HepG2 (cell line): ENCODE results near the gene RAD52. TPM values are rescaled to one million over a fixed set of nuclear protein-coding genes. Genes with fewer than 3 reads are reported as not detected.

Experiments used
- ATAC-seq: fragments of 200-7000 bp; cut with Tn5 transposase; 3 replicates; pipeline ENCODE4 v1.9.1; 2020; ENCODE audit warnings: mild to moderate bottlenecking, moderate library complexity
- BruUV-seq: library from RNA; stranded (reverse); fragments of 400-500 nt; replicated peaks from 2 replicates; lab custom pipeline; 2021; lab: Mats Ljungman, UMichigan
- CTCF ChIA-PET: fragments of 300-600 bp; formaldehyde crosslinking; extraction: SDS; loops from one replicate; lab custom pipeline; 2021; ENCODE audit warnings: low total read pairs, inconsistent platforms, low intra/inter-chr PET ratio; lab: Yijun Ruan, JAX
- POLR2A ChIA-PET: fragments of 350-600 bp; sonication (Branson Sonifier 250); formaldehyde crosslinking; loops from one replicate; lab custom pipeline; 2020; ENCODE audit warnings: antibody characterized with exemption, inconsistent platforms; lab: Yijun Ruan, JAX
- DNase-seq: peaks from one replicate; pipeline ENCODE4 v3.0.0-alpha.2; 2015; ENCODE audit warnings: low spot score
- FAIRE-seq: peaks from 3 replicates; lab custom pipeline; 2011; peaks lifted over from hg19 to GRCh38; lab: Jason Lieb, UNC
- H2AFZ ChIP-seq: one replicate; pipeline ENCODE4 v1.6.1; 2011; ENCODE audit warnings: low read length, inconsistent platforms
- H3K27ac ChIP-seq: fragments of 300-600 bp; 3 replicates; pipeline ENCODE4 v1.8.0; 2011; ENCODE audit warnings: mixed run types, mild to moderate bottlenecking, mixed read lengths, low read length, inconsistent platforms; ENCODE audit not compliant: insufficient read depth; ENCODE audit errors: extremely low read length
- H3K27me3 ChIP-seq, 2 experiments: fragments of 200-600 bp in 1 of 2; 2 replicates in 1 of 2; 3 replicates in 1 of 2; pipeline versions ENCODE4 v1.6.0 to v1.8.0; 2011; ENCODE audit warnings: low read length in 2 of 2, mild to moderate bottlenecking in 2 of 2, moderate library complexity in 2 of 2, inconsistent platforms in 1 of 2; ENCODE audit not compliant: insufficient read depth in 2 of 2, control insufficient read depth in 1 of 2
- H3K36me3 ChIP-seq, 2 experiments: fragments of 200-600 bp in 1 of 2; replicated peaks in 1 of 2; 2 replicates in 1 of 2; 3 replicates in 1 of 2; pipeline versions ENCODE4 v1.5.1 to v1.8.0; 2011; ENCODE audit warnings: low read length in 2 of 2, inconsistent platforms in 1 of 2; ENCODE audit not compliant: insufficient read depth in 2 of 2, control insufficient read depth in 1 of 2
- H3K4me1 ChIP-seq: 2 replicates; pipeline ENCODE4 v1.5.1; 2012; ENCODE audit warnings: low read length, inconsistent platforms; ENCODE audit not compliant: insufficient read depth
- H3K4me2 ChIP-seq: 2 replicates; pipeline ENCODE4 v1.6.0; 2011; ENCODE audit warnings: low read depth, low read length, inconsistent platforms
- H3K4me3 ChIP-seq, 3 experiments: fragments of 200-600 bp in 1 of 3; sonication (generic), shearing (Covaris generic) in 1 of 3; replicated peaks in 1 of 3; 2 replicates each; pipeline ENCODE4 v1.5.1; 2011 to 2016; ENCODE audit warnings: low read length in 3 of 3, inconsistent platforms in 2 of 3, low read depth in 2 of 3, mild to moderate bottlenecking in 2 of 3, control low read depth in 1 of 3, mixed read lengths in 1 of 3; ENCODE audit not compliant: insufficient read depth in 1 of 3
- H3K79me2 ChIP-seq: one replicate; pipeline ENCODE4 v1.6.1; 2011; ENCODE audit warnings: low read length, inconsistent platforms; ENCODE audit not compliant: insufficient read depth
- H3K9ac ChIP-seq: 2 replicates; pipeline ENCODE4 v1.6.0; 2011; ENCODE audit warnings: mild to moderate bottlenecking, low read depth, low read length, inconsistent platforms; ENCODE audit not compliant: insufficient read depth
- H3K9me3 ChIP-seq: 2 replicates; pipeline ENCODE4 v1.5.1; 2012; ENCODE audit warnings: mild to moderate bottlenecking, low read length
- H4K20me1 ChIP-seq: 2 replicates; pipeline ENCODE4 v1.6.0; 2011; ENCODE audit warnings: inconsistent platforms, mild to moderate bottlenecking, low read length, moderate library complexity; ENCODE audit not compliant: insufficient read depth
- whole genome bisulfite sequencing: methylation state at CpG from one replicate; pipeline ENCODE4 v1.1.6; 2017; ENCODE audit warnings: low lambda C conversion rate; 5-methylcytosine and 5-hydroxymethylcytosine counted together
- in situ Hi-C: cut with HindIII; loops from 2 replicates; pipeline ENCODE4 v1.10.0; 2017; ENCODE audit warnings: low pct_unique_long_range_greater_than_20kb; ENCODE audit not compliant: extremely low pct_ligation_motif_present
- intact Hi-C: fragments of 100-400 bp; cut with micrococcal nuclease; formaldehyde crosslinking; loops from one replicate; pipeline ENCODE4 v1.10.0; 2022; ENCODE audit not compliant: unreplicated experiment
- polyA plus RNA-seq, 8 experiments: library from polyadenylated mRNA; depleted of rRNA in 3 of 8; stranded (reverse) in 7 of 8; unstranded in 1 of 8; fragments of >200 nt; fragmentation: Illumina TruSeq in 4 of 8; extraction: Trizol in 4 of 8; gene quantifications; 2 replicates each; pipeline versions ENCODE4 v1.2.1 to v1.2.3, GENCODE V29; 2011 to 2016; ENCODE audit warnings: low read depth in 4 of 8, missing spikeins in 1 of 8, mixed read lengths in 1 of 8; ENCODE audit not compliant: insufficient read depth in 1 of 8
- total RNA-seq, 5 experiments: library from RNA; depleted of rRNA; stranded (reverse); fragments of >200 nt; fragmentation: Illumina TruSeq; extraction: Trizol; gene quantifications; 2 replicates each; pipeline ENCODE4 v1.2.3, GENCODE V29; 2016; ENCODE audit warnings: low read depth in 1 of 5
- TF ChIP-seq, protein P1 (sequence below): sonication (generic); formaldehyde crosslinking; IDR thresholded peaks from 2 replicates; pipeline ENCODE4 v1.4.0; 2020; ENCODE audit warnings: missing genetic modification reagents, borderline replicate concordance
- TF ChIP-seq, protein P2 (sequence below): sonication (generic); formaldehyde crosslinking; IDR thresholded peaks from 2 replicates; pipeline ENCODE4 v1.4.0; 2020; ENCODE audit warnings: missing genetic modification reagents
- TF ChIP-seq, protein P3 (sequence below): sonication (generic); formaldehyde crosslinking; conservative IDR thresholded peaks from 2 replicates; pipeline ENCODE4 v1.8.1; 2023; ENCODE audit warnings: missing genetic modification reagents
- TF ChIP-seq, protein P4 (sequence below): IDR thresholded peaks from 2 replicates; pipeline ENCODE4 v1.6.1; 2016

Gene RAD52
- total and polyA plus RNA-seq, 2 of the 13 experiments (the other 11 are each of a cell fraction or from before 2014, with no cell fraction given), result 14.3 to 19.9 TPM

DNA sequence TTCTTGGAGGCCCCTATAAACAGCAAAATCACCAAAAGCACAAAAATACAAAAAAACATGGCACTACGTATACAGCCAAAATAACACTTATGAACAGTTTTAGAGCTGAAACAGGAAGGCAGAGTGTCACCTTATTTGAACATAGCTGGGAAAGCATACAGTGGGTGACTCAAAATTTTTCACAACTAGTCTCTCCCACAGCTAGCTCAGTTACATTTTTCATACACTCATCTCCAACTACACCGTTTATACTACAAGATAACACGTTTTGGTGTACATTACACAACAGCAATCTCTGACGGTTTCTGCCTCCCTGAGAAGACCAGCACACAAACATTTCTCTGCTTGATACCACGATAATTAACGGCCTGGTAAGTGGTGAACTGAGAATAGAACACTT is 2.9 kb downstream of the RAD52 start:
- Histone ChIP-seq H2AFZ (no peak overlapping the region), H3K4me2 (peak overlapping the region; percentile 29; the same call in 1 of the 2 replicates), H4K20me1 (no peaks in the 10 kb centered on the region), H3K4me1 (peaks cover 48% of the 10 kb centered on the region), H3K27me3 (no peaks in the 10 kb centered on the region; a peak in 1 of 5 replicates), H3K9me3 (no peaks in the 10 kb centered on the region), H3K36me3 (peaks cover 0 to 7% of the 10 kb centered on the region in 2 experiments; a peak in 2 of 5 replicates), H3K79me2 (peaks cover 46% of the 10 kb centered on the region), H3K9ac (no peak overlapping the region), H3K4me3 (no peak overlapping the region), H3K27ac (peak overlapping the region; percentile 49)
- TF ChIP-seq, protein P1, sequence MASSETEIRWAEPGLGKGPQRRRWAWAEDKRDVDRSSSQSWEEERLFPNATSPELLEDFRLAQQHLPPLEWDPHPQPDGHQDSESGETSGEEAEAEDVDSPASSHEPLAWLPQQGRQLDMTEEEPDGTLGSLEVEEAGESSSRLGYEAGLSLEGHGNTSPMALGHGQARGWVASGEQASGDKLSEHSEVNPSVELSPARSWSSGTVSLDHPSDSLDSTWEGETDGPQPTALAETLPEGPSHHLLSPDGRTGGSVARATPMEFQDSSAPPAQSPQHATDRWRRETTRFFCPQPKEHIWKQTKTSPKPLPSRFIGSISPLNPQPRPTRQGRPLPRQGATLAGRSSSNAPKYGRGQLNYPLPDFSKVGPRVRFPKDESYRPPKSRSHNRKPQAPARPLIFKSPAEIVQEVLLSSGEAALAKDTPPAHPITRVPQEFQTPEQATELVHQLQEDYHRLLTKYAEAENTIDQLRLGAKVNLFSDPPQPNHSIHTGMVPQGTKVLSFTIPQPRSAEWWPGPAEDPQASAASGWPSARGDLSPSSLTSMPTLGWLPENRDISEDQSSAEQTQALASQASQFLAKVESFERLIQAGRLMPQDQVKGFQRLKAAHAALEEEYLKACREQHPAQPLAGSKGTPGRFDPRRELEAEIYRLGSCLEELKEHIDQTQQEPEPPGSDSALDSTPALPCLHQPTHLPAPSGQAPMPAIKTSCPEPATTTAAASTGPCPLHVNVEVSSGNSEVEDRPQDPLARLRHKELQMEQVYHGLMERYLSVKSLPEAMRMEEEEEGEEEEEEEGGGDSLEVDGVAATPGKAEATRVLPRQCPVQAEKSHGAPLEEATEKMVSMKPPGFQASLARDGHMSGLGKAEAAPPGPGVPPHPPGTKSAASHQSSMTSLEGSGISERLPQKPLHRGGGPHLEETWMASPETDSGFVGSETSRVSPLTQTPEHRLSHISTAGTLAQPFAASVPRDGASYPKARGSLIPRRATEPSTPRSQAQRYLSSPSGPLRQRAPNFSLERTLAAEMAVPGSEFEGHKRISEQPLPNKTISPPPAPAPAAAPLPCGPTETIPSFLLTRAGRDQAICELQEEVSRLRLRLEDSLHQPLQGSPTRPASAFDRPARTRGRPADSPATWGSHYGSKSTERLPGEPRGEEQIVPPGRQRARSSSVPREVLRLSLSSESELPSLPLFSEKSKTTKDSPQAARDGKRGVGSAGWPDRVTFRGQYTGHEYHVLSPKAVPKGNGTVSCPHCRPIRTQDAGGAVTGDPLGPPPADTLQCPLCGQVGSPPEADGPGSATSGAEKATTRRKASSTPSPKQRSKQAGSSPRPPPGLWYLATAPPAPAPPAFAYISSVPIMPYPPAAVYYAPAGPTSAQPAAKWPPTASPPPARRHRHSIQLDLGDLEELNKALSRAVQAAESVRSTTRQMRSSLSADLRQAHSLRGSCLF (CRISPR knock-in tag), result no peak
- TF ChIP-seq, protein P2, sequence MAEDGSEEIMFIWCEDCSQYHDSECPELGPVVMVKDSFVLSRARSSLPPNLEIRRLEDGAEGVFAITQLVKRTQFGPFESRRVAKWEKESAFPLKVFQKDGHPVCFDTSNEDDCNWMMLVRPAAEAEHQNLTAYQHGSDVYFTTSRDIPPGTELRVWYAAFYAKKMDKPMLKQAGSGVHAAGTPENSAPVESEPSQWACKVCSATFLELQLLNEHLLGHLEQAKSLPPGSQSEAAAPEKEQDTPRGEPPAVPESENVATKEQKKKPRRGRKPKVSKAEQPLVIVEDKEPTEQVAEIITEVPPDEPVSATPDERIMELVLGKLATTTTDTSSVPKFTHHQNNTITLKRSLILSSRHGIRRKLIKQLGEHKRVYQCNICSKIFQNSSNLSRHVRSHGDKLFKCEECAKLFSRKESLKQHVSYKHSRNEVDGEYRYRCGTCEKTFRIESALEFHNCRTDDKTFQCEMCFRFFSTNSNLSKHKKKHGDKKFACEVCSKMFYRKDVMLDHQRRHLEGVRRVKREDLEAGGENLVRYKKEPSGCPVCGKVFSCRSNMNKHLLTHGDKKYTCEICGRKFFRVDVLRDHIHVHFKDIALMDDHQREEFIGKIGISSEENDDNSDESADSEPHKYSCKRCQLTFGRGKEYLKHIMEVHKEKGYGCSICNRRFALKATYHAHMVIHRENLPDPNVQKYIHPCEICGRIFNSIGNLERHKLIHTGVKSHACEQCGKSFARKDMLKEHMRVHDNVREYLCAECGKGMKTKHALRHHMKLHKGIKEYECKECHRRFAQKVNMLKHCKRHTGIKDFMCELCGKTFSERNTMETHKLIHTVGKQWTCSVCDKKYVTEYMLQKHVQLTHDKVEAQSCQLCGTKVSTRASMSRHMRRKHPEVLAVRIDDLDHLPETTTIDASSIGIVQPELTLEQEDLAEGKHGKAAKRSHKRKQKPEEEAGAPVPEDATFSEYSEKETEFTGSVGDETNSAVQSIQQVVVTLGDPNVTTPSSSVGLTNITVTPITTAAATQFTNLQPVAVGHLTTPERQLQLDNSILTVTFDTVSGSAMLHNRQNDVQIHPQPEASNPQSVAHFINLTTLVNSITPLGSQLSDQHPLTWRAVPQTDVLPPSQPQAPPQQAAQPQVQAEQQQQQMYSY (CRISPR knock-in tag), result no peak
- TF ChIP-seq, protein P3, sequence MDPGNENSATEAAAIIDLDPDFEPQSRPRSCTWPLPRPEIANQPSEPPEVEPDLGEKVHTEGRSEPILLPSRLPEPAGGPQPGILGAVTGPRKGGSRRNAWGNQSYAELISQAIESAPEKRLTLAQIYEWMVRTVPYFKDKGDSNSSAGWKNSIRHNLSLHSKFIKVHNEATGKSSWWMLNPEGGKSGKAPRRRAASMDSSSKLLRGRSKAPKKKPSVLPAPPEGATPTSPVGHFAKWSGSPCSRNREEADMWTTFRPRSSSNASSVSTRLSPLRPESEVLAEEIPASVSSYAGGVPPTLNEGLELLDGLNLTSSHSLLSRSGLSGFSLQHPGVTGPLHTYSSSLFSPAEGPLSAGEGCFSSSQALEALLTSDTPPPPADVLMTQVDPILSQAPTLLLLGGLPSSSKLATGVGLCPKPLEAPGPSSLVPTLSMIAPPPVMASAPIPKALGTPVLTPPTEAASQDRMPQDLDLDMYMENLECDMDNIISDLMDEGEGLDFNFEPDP (CRISPR knock-in tag), result no peak
- TF ChIP-seq, protein P4, sequence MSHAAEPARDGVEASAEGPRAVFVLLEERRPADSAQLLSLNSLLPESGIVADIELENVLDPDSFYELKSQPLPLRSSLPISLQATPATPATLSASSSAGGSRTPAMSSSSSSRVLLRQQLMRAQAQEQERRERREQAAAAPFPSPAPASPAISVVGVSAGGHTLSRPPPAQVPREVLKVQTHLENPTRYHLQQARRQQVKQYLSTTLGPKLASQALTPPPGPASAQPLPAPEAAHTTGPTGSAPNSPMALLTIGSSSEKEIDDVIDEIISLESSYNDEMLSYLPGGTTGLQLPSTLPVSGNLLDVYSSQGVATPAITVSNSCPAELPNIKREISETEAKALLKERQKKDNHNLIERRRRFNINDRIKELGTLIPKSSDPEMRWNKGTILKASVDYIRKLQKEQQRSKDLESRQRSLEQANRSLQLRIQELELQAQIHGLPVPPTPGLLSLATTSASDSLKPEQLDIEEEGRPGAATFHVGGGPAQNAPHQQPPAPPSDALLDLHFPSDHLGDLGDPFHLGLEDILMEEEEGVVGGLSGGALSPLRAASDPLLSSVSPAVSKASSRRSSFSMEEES (CRISPR knock-in tag), result no peak
- POLR2A ChIA-PET, result no interaction called here
- WGBS, result 65% methylated on average over 6 of the region's 6 CpGs
- DNase-seq (no peak), FAIRE-seq (no peak), ATAC-seq (no peak)
- in situ Hi-C loops (loop anchor here (5.0 kb wide), 1 partner anchor 379 kb away; no protein-coding TSS in a partner anchor), intact Hi-C loops (loop anchor here (5.0 kb wide), 2 partner anchors 124 to 146 kb away; no protein-coding TSS in a partner anchor)
- no TSS peak for BruUV-seq
- CTCF ChIA-PET, result no interaction called here
